ENCODE results near the gene KIF1A.

DNA sequence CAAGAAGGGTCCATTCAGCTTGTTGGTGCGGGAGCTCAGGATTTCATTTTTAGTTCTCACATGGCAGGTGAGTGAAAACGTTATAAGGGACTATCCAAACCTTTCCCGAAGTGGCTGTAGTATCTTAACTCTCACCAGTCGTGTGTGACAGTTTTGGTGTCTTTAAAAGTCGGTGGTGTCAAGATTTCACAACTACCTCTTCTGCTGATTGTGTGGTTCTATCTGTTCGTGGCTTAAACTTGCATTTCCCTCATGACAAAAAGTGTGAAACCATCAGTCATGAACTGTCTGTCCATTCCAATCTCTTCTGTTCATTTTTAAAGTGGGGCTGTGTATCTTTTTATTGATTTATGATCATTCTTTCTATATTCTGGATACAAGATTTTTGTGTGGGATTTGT is 133.6 kb downstream of the KIF1A start:
- no peak for TF ChIP-seq POLR2A (IDR thresholded peaks at IDR 0.05; ENCODE audit: low read depth, low read length)
- TF ChIP-seq, protein P1, sequence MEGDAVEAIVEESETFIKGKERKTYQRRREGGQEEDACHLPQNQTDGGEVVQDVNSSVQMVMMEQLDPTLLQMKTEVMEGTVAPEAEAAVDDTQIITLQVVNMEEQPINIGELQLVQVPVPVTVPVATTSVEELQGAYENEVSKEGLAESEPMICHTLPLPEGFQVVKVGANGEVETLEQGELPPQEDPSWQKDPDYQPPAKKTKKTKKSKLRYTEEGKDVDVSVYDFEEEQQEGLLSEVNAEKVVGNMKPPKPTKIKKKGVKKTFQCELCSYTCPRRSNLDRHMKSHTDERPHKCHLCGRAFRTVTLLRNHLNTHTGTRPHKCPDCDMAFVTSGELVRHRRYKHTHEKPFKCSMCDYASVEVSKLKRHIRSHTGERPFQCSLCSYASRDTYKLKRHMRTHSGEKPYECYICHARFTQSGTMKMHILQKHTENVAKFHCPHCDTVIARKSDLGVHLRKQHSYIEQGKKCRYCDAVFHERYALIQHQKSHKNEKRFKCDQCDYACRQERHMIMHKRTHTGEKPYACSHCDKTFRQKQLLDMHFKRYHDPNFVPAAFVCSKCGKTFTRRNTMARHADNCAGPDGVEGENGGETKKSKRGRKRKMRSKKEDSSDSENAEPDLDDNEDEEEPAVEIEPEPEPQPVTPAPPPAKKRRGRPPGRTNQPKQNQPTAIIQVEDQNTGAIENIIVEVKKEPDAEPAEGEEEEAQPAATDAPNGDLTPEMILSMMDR (IDR thresholded peaks at IDR 0.05; ENCODE audit: extremely low read depth in 1 of 2, insufficient read depth in 1 of 2, low read depth in 1 of 2, low read length in 2 of 2), result no peak

Data from endothelial cell of umbilical vein (primary cell).